22Rv1 (cell line): ENCODE results near the gene ZDHHC11.

Experiments used
- CTCF ChIP-seq: fragments of 450-650 bp; IDR thresholded peaks from 2 replicates; pipeline ENCODE4 v1.5.1; 2017; ENCODE audit warnings: mild to moderate bottlenecking
- ZFX ChIP-seq: fragments of 450-650 bp; IDR thresholded peaks from 2 replicates; pipeline ENCODE4 v1.6.1; 2017; ENCODE audit warnings: antibody characterized with exemption, borderline replicate concordance

GRCh38 chr5:875931-876330, 25.1 kb upstream of the ZDHHC11 start:
- no peak for TF ChIP-seq CTCF
- no peak for TF ChIP-seq ZFX
